Fibroblast of mammary gland (primary cell): Measurements from ENCODE around the gene DYNC2LI1.
A peak's percentile ranks its signal among the peaks of the same experiment; 100 is the strongest.

Experiments used
- DNase-seq: peaks from one replicate; pipeline ENCODE4 v3.0.0-alpha.2; 2010; ENCODE audit warnings: low read depth
- H3K4me3 ChIP-seq: 2 replicates; pipeline ENCODE4 v1.5.1; 2011; ENCODE audit warnings: low read depth, mild to moderate bottlenecking, low read length, moderate library complexity; ENCODE audit not compliant: control insufficient read depth
- TF ChIP-seq, protein P1 (sequence below): conservative IDR thresholded peaks from 2 replicates; pipeline ENCODE4 v1.5.1; 2011; ENCODE audit warnings: low read depth, low read length, inconsistent platforms; ENCODE audit not compliant: control insufficient read depth, insufficient read depth

The DYNC2LI1 gene

DNA sequence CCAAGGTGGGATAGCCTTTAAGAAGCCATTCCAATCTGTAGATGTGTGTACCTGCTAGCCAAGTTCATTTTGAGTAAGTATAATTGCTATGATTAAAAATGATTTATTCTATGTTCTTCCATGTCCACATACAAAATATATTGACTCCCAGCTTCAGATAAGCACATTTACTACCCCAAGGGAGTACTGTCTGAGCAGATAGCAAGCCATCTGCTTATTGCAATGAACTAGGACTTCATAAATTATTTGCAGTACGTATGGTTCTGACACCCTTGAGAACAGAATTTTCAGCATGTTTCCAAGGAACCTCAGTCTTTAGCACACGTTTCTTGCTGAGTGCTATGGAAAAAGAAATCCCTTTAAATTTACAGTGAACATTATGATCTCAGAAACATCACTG lies 36.6 kb downstream of the DYNC2LI1 start:
- no peak overlapping the region for H3K4me3 ChIP-seq
- no peak for DNase-seq
- TF ChIP-seq, protein P1, sequence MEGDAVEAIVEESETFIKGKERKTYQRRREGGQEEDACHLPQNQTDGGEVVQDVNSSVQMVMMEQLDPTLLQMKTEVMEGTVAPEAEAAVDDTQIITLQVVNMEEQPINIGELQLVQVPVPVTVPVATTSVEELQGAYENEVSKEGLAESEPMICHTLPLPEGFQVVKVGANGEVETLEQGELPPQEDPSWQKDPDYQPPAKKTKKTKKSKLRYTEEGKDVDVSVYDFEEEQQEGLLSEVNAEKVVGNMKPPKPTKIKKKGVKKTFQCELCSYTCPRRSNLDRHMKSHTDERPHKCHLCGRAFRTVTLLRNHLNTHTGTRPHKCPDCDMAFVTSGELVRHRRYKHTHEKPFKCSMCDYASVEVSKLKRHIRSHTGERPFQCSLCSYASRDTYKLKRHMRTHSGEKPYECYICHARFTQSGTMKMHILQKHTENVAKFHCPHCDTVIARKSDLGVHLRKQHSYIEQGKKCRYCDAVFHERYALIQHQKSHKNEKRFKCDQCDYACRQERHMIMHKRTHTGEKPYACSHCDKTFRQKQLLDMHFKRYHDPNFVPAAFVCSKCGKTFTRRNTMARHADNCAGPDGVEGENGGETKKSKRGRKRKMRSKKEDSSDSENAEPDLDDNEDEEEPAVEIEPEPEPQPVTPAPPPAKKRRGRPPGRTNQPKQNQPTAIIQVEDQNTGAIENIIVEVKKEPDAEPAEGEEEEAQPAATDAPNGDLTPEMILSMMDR: no peak

DNA sequence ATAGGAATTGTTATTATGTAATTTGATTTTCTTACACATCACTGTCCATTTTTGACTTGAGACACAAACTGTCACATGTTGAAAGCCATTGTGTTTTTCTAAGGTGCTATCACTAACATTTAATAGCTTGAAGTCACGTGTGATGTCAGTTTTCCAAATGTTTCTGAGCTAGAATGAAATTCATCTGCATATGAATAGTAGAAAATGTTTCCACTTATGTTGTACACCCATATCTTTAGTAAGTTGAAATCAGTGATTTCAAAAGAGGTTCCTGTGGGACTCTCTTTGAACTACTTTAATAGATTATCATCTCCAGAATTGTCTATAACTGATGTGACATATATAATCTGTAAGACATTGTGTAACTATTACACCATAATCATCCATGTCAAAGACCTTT lies 37.0 kb downstream of the DYNC2LI1 start:
- no peak overlapping the region for H3K4me3 ChIP-seq
- no peak for DNase-seq
- TF ChIP-seq, protein P1: no peak

DNA sequence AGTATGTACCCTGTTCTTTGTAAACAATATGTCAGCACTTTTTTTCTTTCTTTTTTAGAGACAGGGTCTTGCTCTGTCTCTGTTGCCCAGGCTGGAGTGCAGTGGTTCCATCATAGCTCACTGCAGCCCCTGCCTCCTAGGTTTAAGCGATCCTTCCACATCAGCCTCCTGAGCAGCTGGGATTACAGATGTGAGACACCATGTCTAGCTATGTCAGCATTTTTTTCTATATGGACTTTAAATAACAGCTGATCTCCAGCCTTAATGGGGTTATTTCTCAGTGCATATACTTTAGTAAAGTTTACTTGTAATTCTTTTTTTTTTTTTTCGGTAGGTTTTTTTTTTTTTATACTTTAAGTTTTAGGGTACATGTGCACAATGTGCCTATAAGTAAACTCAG lies 38.2 kb downstream of the DYNC2LI1 start:
- H3K4me3 ChIP-seq: no peak overlapping the region
- DNase-seq: no peak
- TF ChIP-seq, protein P1: no peak

DNA sequence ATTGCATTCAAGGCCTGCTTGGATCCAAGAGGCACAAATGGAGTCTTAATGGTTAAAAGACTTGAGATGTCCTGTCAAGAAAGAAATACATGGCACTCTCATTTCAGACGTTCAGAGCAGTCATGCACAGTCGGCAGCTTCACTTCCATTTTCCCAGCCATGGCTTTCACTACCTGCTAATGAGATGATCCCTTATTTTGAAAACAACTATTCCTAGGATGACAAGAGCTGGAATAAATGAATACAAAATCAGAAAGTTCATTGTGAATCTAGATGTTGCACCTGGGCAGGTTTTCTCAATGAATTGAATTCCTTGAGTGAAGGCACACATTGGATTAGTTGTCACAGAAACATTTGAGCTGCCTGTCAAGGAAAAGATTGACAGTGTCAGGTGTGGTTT lies 39.1 kb downstream of the DYNC2LI1 start:
- TF ChIP-seq, protein P1: no peak
- no peak overlapping the region for H3K4me3 ChIP-seq

DNA sequence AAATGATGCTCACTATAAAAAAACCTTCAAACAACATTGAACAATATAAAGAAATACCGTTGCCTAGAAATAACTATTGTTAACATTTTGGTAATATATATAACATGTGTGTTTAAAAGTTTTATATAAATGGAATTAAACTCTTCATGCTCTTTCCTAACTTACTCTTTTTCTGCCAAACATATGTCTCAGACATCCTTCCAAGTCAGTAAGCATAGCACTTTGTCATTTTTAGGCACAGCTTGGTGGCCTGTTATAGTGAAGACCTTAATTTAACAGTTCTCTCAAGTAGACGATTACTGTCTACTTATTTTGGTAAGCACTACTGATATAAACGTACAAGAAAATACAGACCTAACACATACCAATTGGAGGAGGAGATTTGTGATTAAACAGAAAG lies 40.9 kb downstream of the DYNC2LI1 start:
- no peak overlapping the region for H3K4me3 ChIP-seq
- no peak for DNase-seq
- TF ChIP-seq, protein P1: no peak

More for the DNA sequence above, 39.1 kb downstream of the DYNC2LI1 start:
- DNase-seq: no peak

DNA sequence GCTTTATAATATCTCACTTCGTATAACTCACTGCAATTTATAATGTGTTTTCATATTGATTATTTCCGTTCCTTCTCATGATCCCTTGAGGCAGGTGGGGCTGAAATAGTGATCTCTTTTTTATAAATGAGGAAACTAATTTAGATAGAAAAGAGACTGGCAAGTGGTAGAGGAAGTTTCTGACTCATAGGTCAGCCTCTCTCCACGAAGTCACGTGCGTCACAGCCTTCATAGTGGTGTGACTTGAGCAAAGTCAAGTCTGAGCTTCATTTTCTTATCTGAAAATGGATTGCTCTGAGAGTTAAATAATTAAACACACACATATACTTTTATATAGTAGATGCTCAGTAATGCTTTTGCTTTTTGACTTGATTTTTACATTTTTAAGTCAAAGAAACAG lies 44.9 kb downstream of the DYNC2LI1 start:
- peak; percentile 75 for DNase-seq
- H3K4me3 ChIP-seq: no peak overlapping the region
- TF ChIP-seq, protein P1: no peak

DNA sequence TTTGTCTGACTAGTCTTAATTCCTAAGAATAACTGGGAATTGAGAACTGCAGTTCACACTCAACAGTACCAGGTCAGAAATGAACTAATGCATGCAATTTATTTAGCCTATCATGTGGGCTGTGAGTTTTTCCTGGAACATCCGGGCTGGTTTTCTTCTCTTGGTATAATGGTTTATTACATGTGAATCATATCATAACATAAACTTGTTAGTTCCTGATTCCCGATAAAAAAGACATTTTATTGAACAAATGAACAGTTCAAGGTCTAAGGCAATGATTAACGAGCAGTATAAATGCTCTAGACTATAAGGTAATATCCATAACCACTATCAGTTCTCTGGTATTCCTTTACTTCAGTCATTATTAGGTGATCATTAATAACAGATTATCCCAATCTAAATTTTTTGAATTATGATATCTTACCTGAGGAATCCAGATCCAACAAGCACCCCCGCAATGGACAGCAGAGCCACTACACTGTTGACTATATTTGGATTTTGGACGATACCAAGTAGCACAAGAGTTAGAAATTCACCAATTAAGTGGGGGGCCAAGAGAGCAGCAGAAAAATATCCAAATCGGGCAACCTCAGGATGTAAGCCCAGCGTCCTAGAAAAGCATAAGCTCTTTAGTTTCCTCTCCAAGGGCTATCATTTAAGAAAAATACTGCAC lies 45.8 kb downstream of the DYNC2LI1 start:
- TF ChIP-seq, protein P1: no peak
- H3K4me3 ChIP-seq: no peak overlapping the region
- DNase-seq: no peak
